Gastrocnemius medialis (tissue), 4 donors: ENCODE measurements around the gene FAM237A.

ENCODE experiments used
- POLR2A ChIP-seq, 2 donors: fragments of 450-650 bp; IDR thresholded peaks; one replicate each; pipeline ENCODE4 v1.6.1; 2017; ENCODE audit warnings: antibody characterized with exemption in 2 of 2, mild to moderate bottlenecking in 2 of 2, moderate library complexity in 2 of 2
- TF ChIP-seq, protein P1 (sequence below), 5 experiments: fragments of 450-650 bp in 3 of 5; fragments of 200-600 bp in 2 of 5; sonication (generic) in 2 of 5; IDR thresholded peaks in 4 of 5; conservative IDR thresholded peaks in 1 of 5; 1 replicate in 4 of 5; 2 replicates in 1 of 5; pipeline ENCODE4 v1.5.1; 2016 to 2019; ENCODE audit warnings: antibody characterized with exemption in 5 of 5, mild to moderate bottlenecking in 3 of 5, moderate library complexity in 3 of 5

DNA sequence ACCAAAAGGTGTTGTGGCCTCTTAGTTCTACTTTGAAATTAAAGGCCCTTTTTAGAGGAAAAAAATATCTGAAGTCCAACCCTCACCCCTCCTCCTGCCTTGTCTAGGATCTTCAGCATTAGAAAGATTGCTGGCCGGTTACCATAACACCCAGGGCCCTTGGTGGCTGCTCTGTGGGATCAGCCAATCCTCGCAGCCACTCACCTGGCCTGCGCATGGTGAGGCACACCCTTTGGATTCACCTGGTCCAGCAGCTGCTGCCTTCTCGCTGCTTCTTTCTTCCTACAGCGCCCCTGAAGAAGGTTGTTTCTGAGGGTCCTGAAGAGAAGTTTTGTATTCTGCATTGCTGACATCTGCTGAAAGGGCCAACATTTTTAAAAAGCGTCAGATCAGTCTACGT is 50.7 kb downstream of the FAM237A start:
- TF ChIP-seq, protein P1, sequence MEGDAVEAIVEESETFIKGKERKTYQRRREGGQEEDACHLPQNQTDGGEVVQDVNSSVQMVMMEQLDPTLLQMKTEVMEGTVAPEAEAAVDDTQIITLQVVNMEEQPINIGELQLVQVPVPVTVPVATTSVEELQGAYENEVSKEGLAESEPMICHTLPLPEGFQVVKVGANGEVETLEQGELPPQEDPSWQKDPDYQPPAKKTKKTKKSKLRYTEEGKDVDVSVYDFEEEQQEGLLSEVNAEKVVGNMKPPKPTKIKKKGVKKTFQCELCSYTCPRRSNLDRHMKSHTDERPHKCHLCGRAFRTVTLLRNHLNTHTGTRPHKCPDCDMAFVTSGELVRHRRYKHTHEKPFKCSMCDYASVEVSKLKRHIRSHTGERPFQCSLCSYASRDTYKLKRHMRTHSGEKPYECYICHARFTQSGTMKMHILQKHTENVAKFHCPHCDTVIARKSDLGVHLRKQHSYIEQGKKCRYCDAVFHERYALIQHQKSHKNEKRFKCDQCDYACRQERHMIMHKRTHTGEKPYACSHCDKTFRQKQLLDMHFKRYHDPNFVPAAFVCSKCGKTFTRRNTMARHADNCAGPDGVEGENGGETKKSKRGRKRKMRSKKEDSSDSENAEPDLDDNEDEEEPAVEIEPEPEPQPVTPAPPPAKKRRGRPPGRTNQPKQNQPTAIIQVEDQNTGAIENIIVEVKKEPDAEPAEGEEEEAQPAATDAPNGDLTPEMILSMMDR (IDR thresholded peaks at IDR 0.05 in 4 of 5, conservative IDR thresholded peaks at IDR 0.05 in 1 of 5): no peak
- no peak for TF ChIP-seq POLR2A (IDR thresholded peaks at IDR 0.05)
